ENCODE results near the gene YARS1.

The YARS1 gene

GRCh38 chr1:32753532-32754316 lies 63.4 kb downstream of the YARS1 start:
- Histone ChIP-seq H3K4me1 (ENCODE audit: control insufficient read depth, insufficient read depth, low read length, poor library complexity, severe bottlenecking) (peaks cover 13% of the 10 kb centered on the region), H3K36me3 (ENCODE audit: control insufficient read depth, insufficient read depth, low read length) (no peaks in the 10 kb centered on the region), H3K27ac (ENCODE audit: low read depth, low read length, severe bottlenecking) (no peak overlapping the region), H3K4me3 (ENCODE audit: extremely low read depth, insufficient read depth, low read length, poor library complexity, severe bottlenecking) (peak overlapping the region; percentile 56), H3K9me3 (ENCODE audit: control insufficient read depth, low read length) (no peaks in the 10 kb centered on the region)
- 5 to 7% methylated on average over 32 to 52 of the region's 66 CpGs for WGBS, 2 experiments (ENCODE audit: insufficient coverage in 2 of 2)

GRCh38 chr1:32749771-32750170 lies 67.4 kb downstream of the YARS1 start:
- H3K4me3 ChIP-seq (ENCODE audit: extremely low read depth, insufficient read depth, low read length, poor library complexity, severe bottlenecking), result no peak overlapping the region
- no peaks in the 10 kb centered on the region for H3K4me1 ChIP-seq (ENCODE audit: control insufficient read depth, insufficient read depth, low read length, poor library complexity, severe bottlenecking)
- H3K9me3 ChIP-seq (ENCODE audit: control insufficient read depth, low read length), result no peaks in the 10 kb centered on the region
- H3K27ac ChIP-seq (ENCODE audit: low read depth, low read length, severe bottlenecking), result no peak overlapping the region
- 80 to 90% methylated on average over 2 of the region's 3 CpGs for WGBS, 2 experiments (ENCODE audit: insufficient coverage in 2 of 2)
- H3K36me3 ChIP-seq (ENCODE audit: control insufficient read depth, insufficient read depth, low read length), result no peaks in the 10 kb centered on the region

GRCh38 chr1:32749332-32749731 lies 67.8 kb downstream of the YARS1 start:
- Histone ChIP-seq H3K27ac (ENCODE audit: low read depth, low read length, severe bottlenecking) (no peak overlapping the region), H3K36me3 (ENCODE audit: control insufficient read depth, insufficient read depth, low read length) (no peaks in the 10 kb centered on the region), H3K4me3 (ENCODE audit: extremely low read depth, insufficient read depth, low read length, poor library complexity, severe bottlenecking) (no peak overlapping the region), H3K9me3 (ENCODE audit: control insufficient read depth, low read length) (no peaks in the 10 kb centered on the region), H3K4me1 (ENCODE audit: control insufficient read depth, insufficient read depth, low read length, poor library complexity, severe bottlenecking) (no peaks in the 10 kb centered on the region)
- WGBS, 2 experiments (ENCODE audit: insufficient coverage in 2 of 2), result 95 to 96% methylated on average over 2 to 3 of the region's 4 CpGs

GRCh38 chr1:32748926-32749325 lies 68.2 kb downstream of the YARS1 start:
- no peaks in the 10 kb centered on the region for H3K4me1 ChIP-seq (ENCODE audit: control insufficient read depth, insufficient read depth, low read length, poor library complexity, severe bottlenecking)
- H3K36me3 ChIP-seq (ENCODE audit: control insufficient read depth, insufficient read depth, low read length), result no peaks in the 10 kb centered on the region
- H3K27ac ChIP-seq (ENCODE audit: low read depth, low read length, severe bottlenecking), result no peak overlapping the region
- no peak overlapping the region for H3K4me3 ChIP-seq (ENCODE audit: extremely low read depth, insufficient read depth, low read length, poor library complexity, severe bottlenecking)
- WGBS, 2 experiments (ENCODE audit: insufficient coverage in 2 of 2), result 88 to 91% methylated on average over 7 of the region's 8 CpGs
- H3K9me3 ChIP-seq (ENCODE audit: control insufficient read depth, low read length), result no peaks in the 10 kb centered on the region

- peaks cover 4% of the 10 kb centered on the region for H3K4me1 ChIP-seq (ENCODE audit: control insufficient read depth, insufficient read depth, low read length, poor library complexity, severe bottlenecking)
- 91 to 97% methylated on average over 4 of the region's 4 CpGs for WGBS, 2 experiments (ENCODE audit: insufficient coverage in 2 of 2)
- H3K36me3 ChIP-seq (ENCODE audit: control insufficient read depth, insufficient read depth, low read length), result no peaks in the 10 kb centered on the region
- no peak overlapping the region for H3K27ac ChIP-seq (ENCODE audit: low read depth, low read length, severe bottlenecking)
- no peaks in the 10 kb centered on the region for H3K9me3 ChIP-seq (ENCODE audit: control insufficient read depth, low read length)
- no peak overlapping the region for H3K4me3 ChIP-seq (ENCODE audit: extremely low read depth, insufficient read depth, low read length, poor library complexity, severe bottlenecking)
Measured at GRCh38 chr1:32748348-32748747, 68.8 kb downstream of the YARS1 start.

GRCh38 chr1:32746130-32746529 lies 71.0 kb downstream of the YARS1 start:
- no peaks in the 10 kb centered on the region for H3K36me3 ChIP-seq (ENCODE audit: control insufficient read depth, insufficient read depth, low read length)

GRCh38 chr1:32744071-32744425 lies 73.1 kb downstream of the YARS1 start:
- Histone ChIP-seq H3K9me3 (ENCODE audit: control insufficient read depth, low read length) (no peaks in the 10 kb centered on the region), H3K4me3 (ENCODE audit: extremely low read depth, insufficient read depth, low read length, poor library complexity, severe bottlenecking) (no peak overlapping the region), H3K4me1 (ENCODE audit: control insufficient read depth, insufficient read depth, low read length, poor library complexity, severe bottlenecking) (peaks cover 4% of the 10 kb centered on the region), H3K36me3 (ENCODE audit: control insufficient read depth, insufficient read depth, low read length) (no peaks in the 10 kb centered on the region), H3K27ac (ENCODE audit: low read depth, low read length, severe bottlenecking) (peak overlapping the region; percentile 23)

More at GRCh38 chr1:32746130-32746529, 71.0 kb downstream of the YARS1 start:
- H3K27ac ChIP-seq (ENCODE audit: low read depth, low read length, severe bottlenecking), result no peak overlapping the region
- 80 to 94% methylated on average over 1 to 6 of the region's 9 CpGs for WGBS, 2 experiments (ENCODE audit: insufficient coverage in 2 of 2)
- H3K4me3 ChIP-seq (ENCODE audit: extremely low read depth, insufficient read depth, low read length, poor library complexity, severe bottlenecking), result no peak overlapping the region
- peaks cover 4% of the 10 kb centered on the region for H3K4me1 ChIP-seq (ENCODE audit: control insufficient read depth, insufficient read depth, low read length, poor library complexity, severe bottlenecking)
- H3K9me3 ChIP-seq (ENCODE audit: control insufficient read depth, low read length), result no peaks in the 10 kb centered on the region

- Histone ChIP-seq H3K9me3 (ENCODE audit: control insufficient read depth, low read length) (no peaks in the 10 kb centered on the region), H3K36me3 (ENCODE audit: control insufficient read depth, insufficient read depth, low read length) (no peaks in the 10 kb centered on the region), H3K4me1 (ENCODE audit: control insufficient read depth, insufficient read depth, low read length, poor library complexity, severe bottlenecking) (peaks cover 4% of the 10 kb centered on the region), H3K27ac (ENCODE audit: low read depth, low read length, severe bottlenecking) (peak overlapping the region; percentile 23), H3K4me3 (ENCODE audit: extremely low read depth, insufficient read depth, low read length, poor library complexity, severe bottlenecking) (peak overlapping the region; percentile 1)
- 73 to 90% methylated on average over 4 of the region's 6 CpGs for WGBS, 2 experiments (ENCODE audit: insufficient coverage in 2 of 2)
Measured at GRCh38 chr1:32743380-32744070, 73.6 kb downstream of the YARS1 start.

GRCh38 chr1:32742956-32743355 lies 74.2 kb downstream of the YARS1 start:
- Histone ChIP-seq H3K27ac (ENCODE audit: low read depth, low read length, severe bottlenecking) (no peak overlapping the region), H3K36me3 (ENCODE audit: control insufficient read depth, insufficient read depth, low read length) (no peaks in the 10 kb centered on the region), H3K4me1 (ENCODE audit: control insufficient read depth, insufficient read depth, low read length, poor library complexity, severe bottlenecking) (peaks cover 4% of the 10 kb centered on the region), H3K9me3 (ENCODE audit: control insufficient read depth, low read length) (no peaks in the 10 kb centered on the region), H3K4me3 (ENCODE audit: extremely low read depth, insufficient read depth, low read length, poor library complexity, severe bottlenecking) (peak overlapping the region; percentile 51)
- WGBS, 2 experiments (ENCODE audit: insufficient coverage in 2 of 2), result 72 to 80% methylated on average over 1 to 3 of the region's 4 CpGs

GRCh38 chr1:32742199-32742947 lies 74.8 kb downstream of the YARS1 start:
- Histone ChIP-seq H3K27ac (ENCODE audit: low read depth, low read length, severe bottlenecking) (no peak overlapping the region), H3K4me1 (ENCODE audit: control insufficient read depth, insufficient read depth, low read length, poor library complexity, severe bottlenecking) (peaks cover 4% of the 10 kb centered on the region), H3K36me3 (ENCODE audit: control insufficient read depth, insufficient read depth, low read length) (no peaks in the 10 kb centered on the region), H3K4me3 (ENCODE audit: extremely low read depth, insufficient read depth, low read length, poor library complexity, severe bottlenecking) (peak overlapping the region; percentile 51), H3K9me3 (ENCODE audit: control insufficient read depth, low read length) (no peaks in the 10 kb centered on the region)
- WGBS, 2 experiments (ENCODE audit: insufficient coverage in 2 of 2), result 8 to 9% methylated on average over 21 to 24 of the region's 28 CpGs

All from mesodermal cell (in vitro differentiated cells).